Esophagus muscularis mucosa (tissue), 4 donors: ENCODE data around the gene GABRA5. TPM values are rescaled to one million over a fixed set of nuclear protein-coding genes. Genes with fewer than 3 reads are reported as not detected.

Source experiments
- DNase-seq: peaks from one replicate; pipeline ENCODE4 v3.0.0-alpha.2; 2017; ENCODE audit errors: extremely low spot score
- H3K27ac ChIP-seq, 4 donors: fragments of 200-600 bp; sonication (generic); replicated peaks in 1 of 4; 1 replicate in 3 of 4; 2 replicates in 1 of 4; pipeline ENCODE4 v1.5.1; 2016 to 2019; ENCODE audit warnings: mild to moderate bottlenecking in 1 of 4
- H3K27me3 ChIP-seq, 4 donors: fragments of 200-600 bp; sonication (generic); one replicate each; pipeline versions ENCODE4 v1.5.1 to v1.6.0; 2016 to 2019
- H3K36me3 ChIP-seq, 4 donors: fragments of 200-600 bp; sonication (generic); one replicate each; pipeline ENCODE4 v1.5.1; 2016 to 2019
- H3K4me1 ChIP-seq, 4 donors: fragments of 200-600 bp; sonication (generic); one replicate each; pipeline ENCODE4 v1.5.1; 2016 to 2019
- H3K4me3 ChIP-seq, 4 donors: fragments of 200-600 bp; sonication (generic); 1 replicate in 2 of 4; 2 replicates in 2 of 4; pipeline ENCODE4 v1.5.1; 2016 to 2019; ENCODE audit warnings: mild to moderate bottlenecking in 4 of 4, moderate library complexity in 1 of 4
- H3K9me3 ChIP-seq, 4 donors: fragments of 200-600 bp; sonication (generic); 1 replicate in 3 of 4; 2 replicates in 1 of 4; pipeline ENCODE4 v1.5.1; 2016 to 2019
- EP300 ChIP-seq: sonication (generic); formaldehyde crosslinking; IDR thresholded peaks from one replicate; pipeline ENCODE4 v1.6.1; 2017; ENCODE audit warnings: antibody characterized with exemption
- POLR2A ChIP-seq: fragments of 450-650 bp; IDR thresholded peaks from one replicate; pipeline ENCODE4 v1.6.1; 2017; ENCODE audit warnings: antibody characterized with exemption, moderate library complexity, mild to moderate bottlenecking, low read depth
- POLR2AphosphoS5 ChIP-seq, 2 donors: sonication (generic); formaldehyde crosslinking; IDR thresholded peaks; one replicate each; pipeline ENCODE4 v1.6.1; 2017; ENCODE audit warnings: antibody characterized with exemption in 2 of 2
- WGBS: methylation state at CpG from one replicate; pipeline ENCODE4 v1.1.5; 2018; 5-methylcytosine and 5-hydroxymethylcytosine counted together
- intact Hi-C: fragments of 100-400 bp; cut with DNase I; formaldehyde crosslinking; loops from one replicate; pipeline ENCODE4 v1.15.1; 2023
- total RNA-seq, 4 donors: library from RNA; depleted of rRNA; stranded (reverse); fragments of >200 nt; gene quantifications; one replicate each; pipeline versions ENCODE4 v1.1.0 to v1.2.1, GENCODE V29; 2016
- TF ChIP-seq, protein P1 (sequence below), 3 experiments: fragments of 200-600 bp in 2 of 3; fragments of 450-650 bp in 1 of 3; sonication (generic) in 2 of 3; IDR thresholded peaks; one replicate each; pipeline ENCODE4 v1.5.1; 2017 to 2019; ENCODE audit warnings: antibody characterized with exemption in 3 of 3, mild to moderate bottlenecking in 2 of 3, moderate library complexity in 1 of 3

GABRA5 gene
- total RNA-seq, 4 donors from 2014 or later, result 10.3 to 103 (median 38.0) TPM

- no peak for DNase-seq
- 86% methylated on average over 2 of the region's 2 CpGs for WGBS
- intact Hi-C loops, result no loop called here
- Histone ChIP-seq H3K27me3 (no peaks in the 10 kb centered on the region), H3K4me3 (no peak overlapping the region), H3K9me3 (peaks cover 0 to 7% (median 2%) of the 10 kb centered on the region in 4 donors), H3K4me1 (no peaks in the 10 kb centered on the region), H3K36me3 (no peaks in the 10 kb centered on the region), H3K27ac (no peak overlapping the region)
- no peak for TF ChIP-seq POLR2A
- TF ChIP-seq EP300, result no peak
- TF ChIP-seq, protein P1, sequence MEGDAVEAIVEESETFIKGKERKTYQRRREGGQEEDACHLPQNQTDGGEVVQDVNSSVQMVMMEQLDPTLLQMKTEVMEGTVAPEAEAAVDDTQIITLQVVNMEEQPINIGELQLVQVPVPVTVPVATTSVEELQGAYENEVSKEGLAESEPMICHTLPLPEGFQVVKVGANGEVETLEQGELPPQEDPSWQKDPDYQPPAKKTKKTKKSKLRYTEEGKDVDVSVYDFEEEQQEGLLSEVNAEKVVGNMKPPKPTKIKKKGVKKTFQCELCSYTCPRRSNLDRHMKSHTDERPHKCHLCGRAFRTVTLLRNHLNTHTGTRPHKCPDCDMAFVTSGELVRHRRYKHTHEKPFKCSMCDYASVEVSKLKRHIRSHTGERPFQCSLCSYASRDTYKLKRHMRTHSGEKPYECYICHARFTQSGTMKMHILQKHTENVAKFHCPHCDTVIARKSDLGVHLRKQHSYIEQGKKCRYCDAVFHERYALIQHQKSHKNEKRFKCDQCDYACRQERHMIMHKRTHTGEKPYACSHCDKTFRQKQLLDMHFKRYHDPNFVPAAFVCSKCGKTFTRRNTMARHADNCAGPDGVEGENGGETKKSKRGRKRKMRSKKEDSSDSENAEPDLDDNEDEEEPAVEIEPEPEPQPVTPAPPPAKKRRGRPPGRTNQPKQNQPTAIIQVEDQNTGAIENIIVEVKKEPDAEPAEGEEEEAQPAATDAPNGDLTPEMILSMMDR (IDR thresholded peaks at IDR 0.05), result no peak
- no peak for TF ChIP-seq POLR2AphosphoS5 (IDR thresholded peaks at IDR 0.05)
These were observed 13.9 kb upstream of the GABRA5 start for GRCh38 chr15:26852980-26853379.

GRCh38 chr15:26854435-26854834 lies 12.4 kb upstream of the GABRA5 start:
- intact Hi-C loops, result no loop called here

GRCh38 chr15:26864664-26865191 lies 2.1 kb upstream of the GABRA5 start:
- intact Hi-C loops, result loop anchor here (5.0 to 10.0 kb wide), 4 partner anchors 690 to 1357 kb away; no protein-coding TSS in a partner anchor
- no peak overlapping the region for H3K4me3 ChIP-seq
- 7% methylated on average over 8 of the region's 8 CpGs for WGBS
- DNase-seq, result peak; percentile 68
- H3K4me1 ChIP-seq, result peaks cover 5 to 44% (median 29%) of the 10 kb centered on the region in 4 donors
- TF ChIP-seq, protein P1 (IDR thresholded peaks at IDR 0.05), result peak; percentile 63 to 69 (median 65)
- TF ChIP-seq POLR2A (no peak), POLR2AphosphoS5 (IDR thresholded peaks at IDR 0.05) (peak in 1 of 2 donors; percentile 28)
- peak overlapping the region in 1 of 4 donors; percentile 38 for H3K27ac ChIP-seq
- H3K9me3 ChIP-seq, result no peaks in the 10 kb centered on the region
- peaks cover 0 to 29% (median 0%) of the 10 kb centered on the region in 4 donors for H3K27me3 ChIP-seq
- no peaks in the 10 kb centered on the region for H3K36me3 ChIP-seq

More at GRCh38 chr15:26854435-26854834, 12.4 kb upstream of the GABRA5 start:
- H3K4me1 ChIP-seq, result no peaks in the 10 kb centered on the region
- H3K27ac ChIP-seq, result no peak overlapping the region
- WGBS, result 51% methylated on average over 4 of the region's 4 CpGs
- DNase-seq, result no peak
- no peaks in the 10 kb centered on the region for H3K27me3 ChIP-seq
- TF ChIP-seq, protein P1 (IDR thresholded peaks at IDR 0.05), result no peak
- no peak for TF ChIP-seq EP300
- no peak for TF ChIP-seq POLR2A
- TF ChIP-seq POLR2AphosphoS5 (IDR thresholded peaks at IDR 0.05), result no peak
- no peak overlapping the region for H3K4me3 ChIP-seq
- H3K36me3 ChIP-seq, result no peaks in the 10 kb centered on the region
- peaks cover 0 to 7% (median 0%) of the 10 kb centered on the region in 4 donors for H3K9me3 ChIP-seq

- H3K9me3 ChIP-seq, result no peaks in the 10 kb centered on the region
- DNase-seq, result peak; percentile 62
- H3K4me3 ChIP-seq, result peak overlapping the region; percentile 53 to 71 (median 64)
- H3K36me3 ChIP-seq, result no peaks in the 10 kb centered on the region
- intact Hi-C loops, result loop anchor here (5.0 to 10.0 kb wide), 4 partner anchors 693 to 1360 kb away; no protein-coding TSS in a partner anchor
- H3K27ac ChIP-seq, result peak overlapping the region; percentile 36 to 81 (median 64)
- TF ChIP-seq POLR2AphosphoS5 (IDR thresholded peaks at IDR 0.05), result no peak
- TF ChIP-seq EP300, result no peak
- peaks cover 0 to 29% (median 0%) of the 10 kb centered on the region in 4 donors for H3K27me3 ChIP-seq
- H3K4me1 ChIP-seq, result peaks cover 5 to 71% (median 42%) of the 10 kb centered on the region in 4 donors
- 1% methylated on average over 23 of the region's 104 CpGs for WGBS
These were observed 542 bp downstream of the GABRA5 start for GRCh38 chr15:26867200-26868007.
